Common myeloid progenitor, CD34-positive (primary cell): Measurements from ENCODE around the gene RRAS.

Experiments used
- CTCF ChIA-PET: fragments of 350-600 bp; sonication (Branson Sonifier 250); formaldehyde crosslinking; loops from one replicate; lab custom pipeline; 2021; ENCODE audit warnings: antibody characterized with exemption; lab: Charles Lee
- POLR2A ChIA-PET: fragments of 350-600 bp; sonication (Branson Sonifier 250); formaldehyde crosslinking; loops from one replicate; lab custom pipeline; 2021; ENCODE audit warnings: antibody characterized with exemption; lab: Charles Lee
- DNase-seq, 3 donors: peaks; one replicate each; pipeline versions ENCODE4 v3.0.0 to v3.0.0-alpha.2; 2013
- H3K27ac ChIP-seq, 2 experiments: 1 replicate in 1 of 2; 2 replicates in 1 of 2; pipeline ENCODE4 v1.7.0; 2013; ENCODE audit warnings: inconsistent platforms in 2 of 2, low read length in 2 of 2, mild to moderate bottlenecking in 2 of 2, low read depth in 1 of 2, moderate library complexity in 1 of 2; ENCODE audit not compliant: severe bottlenecking in 2 of 2, insufficient read depth in 1 of 2, poor library complexity in 1 of 2
- H3K27me3 ChIP-seq, 5 experiments: replicated peaks in 2 of 5; 1 replicate in 3 of 5; 2 replicates in 2 of 5; pipeline versions ENCODE4 v1.6.1 to v1.7.0; 2013; ENCODE audit warnings: low read length in 4 of 5, mild to moderate bottlenecking in 2 of 5, moderate library complexity in 2 of 5, inconsistent platforms in 1 of 5; ENCODE audit not compliant: insufficient read depth in 5 of 5, control insufficient read depth in 4 of 5
- H3K36me3 ChIP-seq, 4 experiments: 1 replicate in 2 of 4; 2 replicates in 2 of 4; pipeline versions ENCODE4 v1.6.1 to v1.7.0; 2013; ENCODE audit warnings: low read length in 3 of 4, control low read depth in 1 of 4, mild to moderate bottlenecking in 1 of 4; ENCODE audit not compliant: control insufficient read depth in 4 of 4, insufficient read depth in 4 of 4
- H3K4me1 ChIP-seq, 4 experiments: 1 replicate in 3 of 4; 2 replicates in 1 of 4; pipeline versions ENCODE4 v1.6.1 to v1.7.1; 2013; ENCODE audit warnings: low read length in 3 of 4, mild to moderate bottlenecking in 3 of 4, control low read depth in 1 of 4, inconsistent platforms in 1 of 4, moderate library complexity in 1 of 4; ENCODE audit not compliant: control insufficient read depth in 4 of 4, insufficient read depth in 4 of 4; ENCODE audit errors: control extremely low read depth in 1 of 4
- H3K4me3 ChIP-seq, 7 experiments: 1 replicate in 4 of 7; 2 replicates in 3 of 7; pipeline versions ENCODE4 v1.5.1 to v1.7.0; 2013; ENCODE audit warnings: mild to moderate bottlenecking in 7 of 7, low read length in 6 of 7, moderate library complexity in 6 of 7, inconsistent platforms in 2 of 7, low read depth in 2 of 7, control low read depth in 1 of 7; ENCODE audit not compliant: insufficient read depth in 4 of 7, control insufficient read depth in 1 of 7; ENCODE audit errors: extremely low read depth in 1 of 7
- H3K9me3 ChIP-seq, 5 experiments: 1 replicate in 4 of 5; 2 replicates in 1 of 5; pipeline versions ENCODE4 v1.6.1 to v1.7.1; 2013; ENCODE audit warnings: low read length in 4 of 5, mild to moderate bottlenecking in 2 of 5, inconsistent platforms in 1 of 5, low read depth in 1 of 5, moderate library complexity in 1 of 5; ENCODE audit not compliant: control insufficient read depth in 4 of 5, insufficient read depth in 2 of 5; ENCODE audit errors: control extremely low read depth in 1 of 5
- WGBS: methylation state at CpG from one replicate; pipeline ENCODE4 v1.1.5; 2013; ENCODE audit not compliant: insufficient coverage; 5-methylcytosine and 5-hydroxymethylcytosine counted together

RRAS gene

DNA sequence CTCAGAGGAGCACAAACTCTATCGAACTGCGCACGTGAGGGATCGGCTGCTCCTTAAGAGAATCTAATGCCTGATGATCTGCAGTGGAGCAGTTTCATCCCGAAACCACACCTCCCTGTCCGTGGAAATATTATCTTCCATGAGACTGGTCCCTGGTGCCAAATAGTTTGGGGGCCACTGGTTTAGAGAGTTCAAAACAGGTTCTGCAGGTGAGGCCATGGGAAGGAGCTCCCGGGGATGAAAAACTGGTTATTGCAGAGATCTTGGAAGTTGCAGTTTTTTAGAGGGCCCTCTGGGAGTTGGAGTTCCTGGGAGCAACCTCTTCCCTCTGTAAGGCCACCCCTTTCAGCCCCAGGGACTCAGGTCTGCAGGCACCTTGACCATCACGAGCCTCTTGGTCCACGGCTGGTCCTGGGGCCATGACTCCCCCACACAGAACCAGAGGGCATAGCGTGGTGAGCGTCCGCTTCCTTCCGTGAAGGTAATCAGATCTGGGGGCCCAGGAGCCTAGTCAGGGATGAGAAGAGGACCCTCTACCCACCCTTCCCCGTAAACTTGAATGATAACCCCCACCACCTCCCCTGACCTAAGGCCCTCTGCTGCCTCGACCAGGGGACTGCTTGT lies 20.5 kb upstream of the RRAS start:
- Histone ChIP-seq H3K4me3 (no peak overlapping the region), H3K9me3 (no peaks in the 10 kb centered on the region), H3K4me1 (peaks cover 0 to 21% (median 20%) of the 10 kb centered on the region in 4 experiments), H3K27me3 (no peaks in the 10 kb centered on the region), H3K27ac (no peak overlapping the region), H3K36me3 (peaks cover 25 to 74% (median 59%) of the 10 kb centered on the region in 4 experiments)
- ChIA-PET POLR2A (no interaction called here), CTCF (interaction anchor here (1.1 to 1.5 kb wide), 4 partner anchors 10 to 182 kb away, joined by 3 to 5 read pairs (median 3); no protein-coding TSS in a partner anchor)
- DNase-seq = no peak
- WGBS = 97% methylated on average over 7 of the region's 15 CpGs

DNA sequence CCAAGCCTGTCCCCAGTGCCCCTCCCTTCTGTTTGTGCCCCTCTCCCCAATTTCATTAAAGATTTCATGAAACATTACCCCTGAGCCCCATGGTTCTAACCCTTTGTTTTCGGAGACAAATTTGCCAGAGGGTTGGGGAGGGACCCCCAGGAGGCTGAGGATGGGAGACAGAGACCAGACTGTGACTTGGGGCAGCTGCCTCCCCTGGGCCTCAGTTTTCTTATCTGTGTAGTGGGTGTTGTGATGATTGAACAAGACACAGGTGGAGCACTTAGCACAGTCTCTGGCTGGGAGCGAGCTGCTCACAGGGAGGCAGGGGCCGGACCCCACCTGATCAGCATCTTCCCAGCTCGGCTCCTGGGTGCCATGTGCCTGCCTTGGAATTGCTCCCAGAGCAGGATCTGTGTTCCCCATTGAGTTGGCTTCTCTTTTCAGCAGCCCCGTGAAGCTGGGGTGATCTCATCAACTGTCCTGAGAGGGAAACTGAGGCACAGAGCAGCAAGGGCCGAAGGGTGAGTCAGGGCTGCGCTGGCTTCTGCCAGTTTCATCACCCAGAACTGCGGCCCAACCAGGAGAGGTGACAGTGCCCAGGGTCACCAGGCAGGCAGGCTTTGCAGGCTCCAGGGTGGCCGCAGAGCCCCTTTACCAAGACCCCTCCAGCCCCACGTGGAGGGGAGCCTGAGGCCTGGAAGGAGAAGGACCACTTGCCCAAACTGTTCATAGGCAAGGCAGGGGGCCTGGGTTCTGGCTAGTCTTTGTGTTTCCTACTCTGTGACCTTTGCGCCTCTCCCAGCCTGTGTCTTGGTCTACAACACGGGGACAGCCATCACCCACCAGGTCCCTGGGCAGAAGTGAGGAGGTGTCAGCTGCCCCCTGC lies 18.9 kb upstream of the RRAS start:
- peaks cover 0 to 8% (median 6%) of the 10 kb centered on the region in 4 experiments for H3K4me1 ChIP-seq
- H3K27me3 ChIP-seq = no peaks in the 10 kb centered on the region
- no peak for DNase-seq
- ChIA-PET POLR2A (no interaction called here), CTCF (interaction anchor here (1.2 to 3.0 kb wide), 2 partner anchors 13 to 15 kb away, joined by 3 to 15 read pairs; no protein-coding TSS in a partner anchor)
- H3K4me3 ChIP-seq = no peak overlapping the region
- 98% methylated on average over 12 of the region's 12 CpGs for WGBS
- H3K36me3 ChIP-seq = peaks cover 29 to 88% (median 70%) of the 10 kb centered on the region in 4 experiments
- no peak overlapping the region for H3K27ac ChIP-seq
- H3K9me3 ChIP-seq = no peaks in the 10 kb centered on the region

DNA sequence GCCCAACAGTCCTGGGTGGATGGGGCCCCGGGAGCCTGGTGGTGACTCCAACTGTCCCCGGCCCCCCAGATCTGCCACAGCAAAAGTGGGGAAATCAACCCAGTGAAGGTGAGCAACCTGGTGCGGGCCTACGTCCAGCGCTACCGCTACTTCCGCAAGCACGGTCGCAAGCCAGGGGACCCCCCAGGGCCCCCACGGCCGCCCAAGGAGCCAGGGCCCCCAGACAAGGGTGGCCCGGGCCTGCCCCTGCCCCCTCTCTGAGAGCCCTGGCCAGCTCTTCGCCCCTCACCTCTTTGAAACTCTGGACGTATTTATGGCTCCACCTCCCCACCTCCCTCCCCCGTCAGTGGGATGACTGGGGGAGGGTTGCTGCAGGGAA lies 18.2 kb upstream of the RRAS start:
- Histone ChIP-seq H3K4me3 (no peak overlapping the region), H3K4me1 (peaks cover 0 to 2% (median under 1%) of the 10 kb centered on the region in 4 experiments), H3K27ac (no peak overlapping the region), H3K9me3 (no peaks in the 10 kb centered on the region), H3K36me3 (peaks cover 29 to 94% (median 73%) of the 10 kb centered on the region in 4 experiments), H3K27me3 (no peaks in the 10 kb centered on the region)
- WGBS = 97% methylated on average over 11 of the region's 15 CpGs
- CTCF ChIA-PET = interaction anchor here (0.6 to 3.0 kb wide), 4 partner anchors 8 to 14 kb away, joined by 3 to 15 read pairs (median 4); no protein-coding TSS in a partner anchor
- POLR2A ChIA-PET = no interaction called here
- no peak for DNase-seq

GRCh38 chr19:49657493-49658138 lies 17.7 kb upstream of the RRAS start:
- POLR2A ChIA-PET = no interaction called here
- no peak for DNase-seq
- Histone ChIP-seq H3K4me1 (no peaks in the 10 kb centered on the region), H3K36me3 (peaks cover 28 to 94% (median 72%) of the 10 kb centered on the region in 4 experiments), H3K27ac (no peak overlapping the region), H3K27me3 (no peaks in the 10 kb centered on the region), H3K4me3 (no peak overlapping the region), H3K9me3 (no peaks in the 10 kb centered on the region)
- 96% methylated on average over 17 of the region's 22 CpGs for WGBS
- CTCF ChIA-PET = interaction anchor here (0.6 to 3.0 kb wide), 5 partner anchors 8 to 14 kb away, joined by 3 to 15 read pairs (median 3); partner anchors contain the start of genes BCL2L12 and IRF3

GRCh38 chr19:49656456-49657109 lies 16.6 kb upstream of the RRAS start:
- Histone ChIP-seq H3K9me3 (no peaks in the 10 kb centered on the region), H3K36me3 (peaks cover 23 to 93% (median 68%) of the 10 kb centered on the region in 4 experiments), H3K27me3 (no peaks in the 10 kb centered on the region), H3K4me3 (no peak overlapping the region), H3K4me1 (no peaks in the 10 kb centered on the region), H3K27ac (no peak overlapping the region)
- WGBS = 94% methylated on average over 13 of the region's 17 CpGs
- CTCF ChIA-PET = interaction anchor here (0.9 to 3.0 kb wide), 5 partner anchors 9 to 20 kb away, joined by 3 to 15 read pairs (median 5); partner anchors contain the start of genes BCL2L12, IRF3 and PRMT1
- DNase-seq = no peak
- POLR2A ChIA-PET = no interaction called here

- Histone ChIP-seq H3K4me1 (no peaks in the 10 kb centered on the region), H3K4me3 (no peak overlapping the region), H3K36me3 (peaks cover 19 to 95% (median 67%) of the 10 kb centered on the region in 4 experiments), H3K9me3 (no peaks in the 10 kb centered on the region), H3K27me3 (no peaks in the 10 kb centered on the region), H3K27ac (no peak overlapping the region)
- ChIA-PET POLR2A (interaction anchor here (1.1 kb wide), 1 partner anchor 13 kb away, joined by 4 read pairs; the partner anchor contains the start of gene SCAF1), CTCF (interaction anchor here (0.9 to 3.0 kb wide), 4 partner anchors 9 to 21 kb away, joined by 3 to 15 read pairs (median 6); partner anchors contain the start of genes BCL2L12, IRF3 and PRMT1)
- WGBS = 93% methylated on average over 23 of the region's 23 CpGs
- no peak for DNase-seq
Measured at GRCh38 chr19:49655570-49656455, 15.9 kb upstream of the RRAS start.
